GM19468 (cell line): Measurements from ENCODE around the gene WDR7.

Source experiments
- ATAC-seq: cut with Tn5 transposase; IDR thresholded peaks from one replicate; pipeline ENCODE4 v1.9.1; 2021; ENCODE audit warnings: mild to moderate bottlenecking, moderate library complexity, moderate number of reproducible peaks; ENCODE audit not compliant: unreplicated experiment; ENCODE audit errors: extremely low read depth

The WDR7 gene

DNA sequence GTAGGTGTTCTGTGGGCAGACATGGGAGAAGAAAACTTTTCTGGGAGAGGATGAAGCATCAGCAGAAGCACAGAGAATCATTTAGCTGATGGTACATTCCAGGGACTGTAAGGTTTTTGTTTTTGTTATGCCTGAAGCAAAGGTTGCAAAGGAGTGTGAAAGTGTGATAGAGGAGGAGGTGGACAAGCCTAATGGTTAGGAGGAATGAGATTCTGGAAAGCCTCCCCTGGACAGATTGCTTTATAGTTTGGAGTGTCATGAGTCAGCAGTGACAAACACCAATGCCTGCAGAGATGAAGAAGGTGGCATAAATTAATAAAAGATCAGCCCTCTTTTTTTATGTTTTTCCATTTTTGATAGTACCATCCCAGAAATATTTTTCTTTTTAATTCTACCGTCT is 324.1 kb downstream of the WDR7 start:
- no peak for ATAC-seq

DNA sequence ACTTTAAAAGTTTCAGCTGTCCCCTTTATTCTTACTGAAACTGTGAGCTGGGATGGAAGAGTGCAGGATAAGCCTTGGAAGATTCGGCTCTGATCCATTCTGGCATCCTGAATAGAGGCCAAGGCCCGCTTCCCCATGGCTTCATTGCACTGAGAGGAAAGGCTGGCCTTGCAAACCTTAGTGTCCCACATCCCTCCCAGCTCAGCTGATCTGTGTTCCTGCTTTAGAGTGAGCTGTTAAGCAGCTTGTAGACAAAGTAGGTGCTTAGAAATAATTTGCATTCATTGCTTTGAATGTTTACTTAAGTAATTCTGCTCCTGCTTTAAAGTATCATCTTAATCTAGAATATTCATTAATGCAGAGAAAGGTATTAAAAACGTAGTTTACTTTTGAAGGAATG is 326.1 kb downstream of the WDR7 start:
- no peak for ATAC-seq

DNA sequence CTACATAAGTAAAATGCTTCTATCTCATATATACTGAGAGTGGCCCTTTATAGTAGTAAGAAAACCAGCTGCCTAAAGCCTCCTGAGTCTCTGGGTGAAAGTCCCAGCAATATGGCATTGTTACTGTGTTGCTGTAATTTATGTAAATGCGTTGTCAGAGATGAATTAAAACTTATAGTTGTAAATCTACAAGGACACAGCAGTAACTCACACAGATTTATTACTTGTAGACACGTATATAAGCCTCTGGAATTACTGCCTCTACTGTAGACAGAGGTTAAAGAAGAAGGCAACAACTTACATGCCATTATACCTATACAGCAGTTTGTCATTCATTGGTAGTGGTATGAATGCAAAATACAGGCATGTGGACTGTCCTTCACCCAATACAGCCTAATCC is 326.6 kb downstream of the WDR7 start:
- ATAC-seq, result no peak

DNA sequence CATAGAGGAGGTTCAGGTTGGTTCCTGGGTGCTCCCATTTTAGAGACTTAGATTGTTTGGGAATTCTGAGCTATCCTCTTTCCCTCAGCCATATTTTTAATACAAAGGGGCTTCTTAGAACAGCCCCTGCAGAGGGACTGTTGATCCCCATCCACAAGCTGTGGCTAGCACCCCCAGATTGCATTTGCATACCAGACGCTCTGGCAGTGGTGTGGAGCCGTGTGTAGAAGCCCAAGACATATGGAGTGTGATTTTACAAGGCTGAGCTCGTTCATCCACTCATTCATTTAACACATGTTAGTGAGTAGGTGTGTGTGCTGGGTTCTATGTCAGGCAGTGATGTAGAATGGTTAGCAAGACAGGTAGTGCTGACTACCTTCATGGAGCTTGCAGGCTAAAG is 329.0 kb downstream of the WDR7 start:
- ATAC-seq, result no peak

DNA sequence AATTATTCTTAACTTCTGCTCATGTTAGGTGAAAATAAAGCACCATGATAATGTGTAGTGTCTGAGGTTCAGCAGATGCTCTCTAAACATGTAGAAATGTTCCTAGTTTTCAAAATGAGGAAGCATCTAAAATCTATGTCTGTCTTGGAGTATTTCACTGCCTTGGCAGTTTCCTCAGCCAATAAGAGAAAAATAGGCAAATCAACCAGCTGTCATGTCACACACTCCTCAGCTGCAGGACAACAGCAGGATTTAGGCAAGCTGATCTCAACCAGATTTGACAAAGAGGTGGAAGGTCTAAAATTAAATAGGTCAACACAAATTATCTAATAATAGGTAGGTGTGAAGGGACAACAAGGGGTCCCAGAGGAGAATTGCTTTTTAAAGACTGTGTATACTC is 331.6 kb downstream of the WDR7 start:
- no peak for ATAC-seq

DNA sequence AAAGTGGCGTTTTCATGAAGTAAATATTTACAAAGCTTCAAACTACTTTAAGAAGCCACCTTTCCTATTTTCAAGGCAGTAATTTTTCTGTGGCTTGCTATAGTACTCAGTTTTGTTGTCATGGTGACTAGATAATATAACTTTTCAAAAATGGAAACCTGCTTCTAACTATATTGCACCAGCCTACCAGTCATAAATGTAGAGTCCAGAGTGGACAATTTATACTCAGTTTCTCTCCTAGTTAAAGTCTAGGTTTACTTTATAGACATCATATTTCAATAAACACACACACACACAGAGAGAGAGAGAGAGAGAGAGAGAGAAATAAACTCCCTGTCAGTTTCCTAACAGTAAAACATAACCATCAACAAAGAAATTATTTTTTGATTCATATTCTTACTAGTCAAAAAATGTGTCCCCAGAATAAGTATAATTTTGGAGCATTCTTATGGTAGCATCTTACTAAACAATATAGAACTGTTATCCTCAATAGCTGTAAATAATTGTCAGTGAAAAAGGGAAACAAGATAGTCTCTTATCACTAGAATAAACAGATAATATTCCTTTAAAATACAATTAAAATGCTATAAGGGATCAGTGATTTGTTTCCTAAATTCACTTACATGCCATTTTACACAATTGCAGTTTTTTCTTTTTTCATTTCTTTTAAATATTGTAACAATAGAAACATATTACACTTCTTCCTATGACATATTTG is 332.3 kb downstream of the WDR7 start:
- no peak for ATAC-seq

DNA sequence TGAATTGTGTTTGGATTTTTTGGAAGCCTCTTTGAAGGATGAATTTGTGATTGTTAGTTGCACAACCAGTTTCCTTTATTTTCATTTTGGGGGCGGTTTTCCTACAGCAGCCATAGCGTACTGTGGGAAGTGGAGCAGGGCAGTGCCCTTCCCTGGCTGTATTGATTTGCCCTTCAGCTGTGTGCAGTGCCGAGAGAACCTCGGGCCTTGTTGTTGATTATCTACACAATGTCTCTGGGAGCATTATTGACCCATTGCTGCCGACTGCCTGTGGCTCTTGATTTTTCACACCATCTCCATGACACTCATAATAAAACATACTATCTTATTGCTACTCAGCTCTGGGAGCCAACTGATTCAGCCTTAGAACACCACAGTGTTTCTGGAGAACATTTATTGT is 333.6 kb downstream of the WDR7 start:
- ATAC-seq, result no peak

DNA sequence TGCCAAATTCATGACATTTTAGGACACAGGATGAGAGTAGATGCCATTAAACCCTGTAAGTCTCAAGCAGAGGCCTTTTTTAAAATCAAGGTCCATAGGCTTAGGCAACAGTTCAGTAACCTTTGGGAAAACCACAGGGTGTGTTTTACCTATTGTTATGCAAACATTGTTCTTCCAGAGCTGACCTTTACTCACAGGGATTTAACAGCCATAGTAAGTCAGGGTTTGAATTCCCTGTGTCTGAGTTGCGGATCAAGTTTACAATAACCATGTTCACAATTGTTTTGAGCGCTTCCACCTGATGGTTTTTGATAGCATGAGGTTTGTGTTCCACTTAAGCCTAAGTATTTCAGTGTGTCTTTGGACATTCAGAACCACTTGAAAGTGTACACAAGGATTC is 335.7 kb downstream of the WDR7 start:
- ATAC-seq, result no peak

DNA sequence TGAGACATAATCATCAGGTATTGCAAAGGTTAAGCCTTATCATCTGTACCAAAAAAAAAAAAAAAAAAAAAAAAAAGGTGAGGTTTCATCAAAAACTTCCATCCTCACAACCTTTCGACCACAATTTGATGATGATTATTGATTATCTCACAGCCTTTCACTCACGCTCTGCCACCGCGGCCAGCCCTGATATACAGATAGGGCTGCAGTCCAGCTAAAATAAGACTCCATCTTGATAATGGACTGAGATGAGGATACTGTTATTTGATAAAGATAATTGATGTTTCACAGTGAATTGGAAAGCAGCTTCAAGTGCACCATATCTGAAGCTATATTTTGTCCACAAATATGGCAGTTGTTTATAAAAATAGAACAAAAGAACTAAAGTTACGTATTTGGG is 336.1 kb downstream of the WDR7 start:
- ATAC-seq, result no peak

DNA sequence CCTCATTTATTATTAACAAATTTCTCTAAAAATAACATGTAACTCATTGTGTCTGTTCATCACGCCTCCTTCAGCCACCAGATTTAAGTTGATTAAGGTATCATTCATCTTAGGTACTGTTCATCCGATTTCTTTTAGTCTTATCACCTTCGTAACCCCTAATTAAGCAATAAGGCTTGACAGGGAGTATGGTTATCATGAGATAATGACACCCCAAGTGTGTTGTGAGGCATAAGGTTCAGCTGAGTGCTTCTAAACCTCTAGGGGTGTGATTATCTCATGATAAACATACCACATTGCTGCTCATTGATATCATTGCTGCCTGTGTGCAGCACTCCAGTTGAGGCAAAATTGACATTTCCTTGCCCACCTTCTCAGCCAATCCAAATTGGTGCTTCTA is 336.9 kb downstream of the WDR7 start:
- no peak for ATAC-seq

DNA sequence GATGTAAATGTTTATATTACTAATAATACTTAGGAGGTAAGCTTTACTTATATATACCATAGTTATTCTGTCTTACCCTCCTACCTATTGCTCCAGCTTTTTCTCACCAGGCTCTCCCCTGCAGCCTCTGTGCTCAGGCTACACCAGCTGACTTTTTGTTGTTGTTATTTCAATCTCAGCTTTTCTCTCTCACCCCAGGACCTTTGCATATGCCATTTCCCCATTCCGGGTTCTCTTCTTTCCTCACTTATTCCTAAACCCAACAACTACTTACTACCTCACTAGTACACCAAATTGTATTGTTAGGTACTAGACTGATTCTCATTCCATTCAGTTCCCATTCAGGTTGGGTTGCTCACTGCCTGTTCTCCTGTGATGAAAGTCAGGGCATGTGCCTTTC is 339.5 kb downstream of the WDR7 start:
- ATAC-seq, result no peak

DNA sequence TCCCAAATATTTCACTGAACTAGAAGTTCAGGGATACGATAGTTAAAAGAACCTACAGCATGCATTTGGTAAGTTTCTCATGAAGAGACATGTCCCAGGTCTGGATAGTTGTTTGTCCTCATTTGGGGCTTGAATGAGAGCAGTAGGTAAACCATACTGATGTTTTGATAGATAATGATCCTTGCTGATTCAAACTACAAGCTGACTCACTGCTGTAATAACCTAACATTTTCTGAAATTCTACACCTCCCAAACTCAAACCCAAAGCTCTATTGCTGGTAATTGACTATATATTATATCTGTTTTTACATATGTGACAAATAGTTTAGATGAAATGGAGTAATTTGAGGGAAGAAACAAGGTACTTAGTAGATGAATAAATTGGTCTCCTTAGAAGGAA is 341.6 kb downstream of the WDR7 start:
- no peak for ATAC-seq

DNA sequence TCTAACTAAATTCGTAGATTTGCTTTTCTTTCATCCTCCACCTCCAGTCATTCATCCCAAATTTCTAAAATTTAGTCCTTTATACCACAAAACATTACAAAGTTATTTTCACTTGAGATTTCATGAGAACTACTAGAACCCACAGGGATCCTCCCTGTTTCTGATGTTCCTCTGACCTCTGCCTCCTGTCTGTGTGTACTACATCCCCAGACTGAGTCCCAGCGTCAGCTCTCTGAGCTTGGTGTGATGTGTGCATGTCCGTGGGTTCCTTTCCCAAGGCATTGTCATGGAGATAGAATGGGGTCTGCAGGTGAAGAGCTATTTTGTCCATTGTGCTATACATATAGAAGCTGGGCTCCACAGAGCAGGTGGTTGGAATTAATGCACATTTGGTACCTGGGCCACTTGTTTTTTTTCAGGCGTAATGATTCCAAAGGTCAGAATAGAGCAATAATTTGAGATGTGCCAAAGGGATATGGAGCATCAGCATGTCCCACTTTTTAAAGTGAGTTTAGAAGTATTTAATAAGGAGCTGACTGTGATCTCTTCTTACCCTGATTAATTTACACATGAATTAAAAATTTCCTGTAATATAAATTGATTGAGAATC is 344.5 kb downstream of the WDR7 start:
- no peak for ATAC-seq

DNA sequence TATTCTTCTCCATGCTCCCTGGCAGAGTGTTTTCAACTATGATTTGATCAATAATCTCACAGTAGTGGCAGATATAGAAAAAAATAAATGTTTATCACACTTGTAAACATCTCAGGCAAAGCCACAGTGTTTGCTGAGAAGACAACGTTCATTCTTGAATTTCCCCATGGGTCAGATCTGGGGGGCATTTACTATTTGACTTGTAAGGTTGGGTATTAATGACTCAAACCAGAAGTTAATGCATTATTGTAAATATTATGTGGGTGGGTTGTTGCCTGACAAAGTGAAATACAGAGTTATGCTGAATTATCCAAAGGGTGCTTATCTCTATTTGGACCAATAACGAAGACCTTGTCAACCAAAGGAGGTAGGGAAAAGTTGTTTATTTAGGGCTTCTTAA is 346.0 kb downstream of the WDR7 start:
- no peak for ATAC-seq

DNA sequence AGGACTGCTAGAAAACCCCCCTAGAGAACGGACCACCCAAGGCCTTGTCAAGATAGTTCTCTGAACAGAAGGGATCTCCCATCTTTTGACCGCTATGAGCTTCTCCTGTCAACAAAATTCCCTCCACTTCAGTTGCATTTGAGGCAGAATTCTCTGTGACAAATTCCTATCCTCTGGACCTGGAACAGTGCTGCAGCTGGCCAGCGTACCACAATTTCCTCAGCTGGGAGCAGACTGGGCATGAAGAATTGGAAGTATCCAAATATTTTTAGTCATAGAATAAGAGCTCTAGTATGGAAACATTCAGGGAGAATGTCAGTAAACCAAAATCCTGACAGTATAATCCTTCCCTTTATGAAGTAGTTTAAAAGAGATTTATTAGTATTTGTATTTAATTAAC is 348.7 kb downstream of the WDR7 start:
- no peak for ATAC-seq

DNA sequence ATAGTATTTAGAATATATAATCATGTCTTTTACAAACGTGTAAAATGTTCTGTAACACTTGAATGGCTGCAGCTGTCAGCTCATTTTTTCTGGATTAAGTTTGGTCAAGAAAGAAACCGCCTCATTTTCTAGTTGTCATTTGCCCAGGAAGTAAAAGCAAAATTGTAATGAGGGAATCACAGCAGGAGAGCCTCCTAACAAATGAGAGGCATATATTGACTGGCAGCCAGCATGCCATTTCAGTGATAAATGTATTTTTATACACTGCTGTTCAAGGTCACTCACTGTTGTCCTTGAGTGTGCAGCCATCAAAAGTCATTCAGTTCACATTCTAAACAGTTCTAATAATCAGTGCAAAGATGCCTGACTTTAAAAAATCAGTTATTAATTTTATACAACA is 351.5 kb downstream of the WDR7 start:
- ATAC-seq, result no peak

DNA sequence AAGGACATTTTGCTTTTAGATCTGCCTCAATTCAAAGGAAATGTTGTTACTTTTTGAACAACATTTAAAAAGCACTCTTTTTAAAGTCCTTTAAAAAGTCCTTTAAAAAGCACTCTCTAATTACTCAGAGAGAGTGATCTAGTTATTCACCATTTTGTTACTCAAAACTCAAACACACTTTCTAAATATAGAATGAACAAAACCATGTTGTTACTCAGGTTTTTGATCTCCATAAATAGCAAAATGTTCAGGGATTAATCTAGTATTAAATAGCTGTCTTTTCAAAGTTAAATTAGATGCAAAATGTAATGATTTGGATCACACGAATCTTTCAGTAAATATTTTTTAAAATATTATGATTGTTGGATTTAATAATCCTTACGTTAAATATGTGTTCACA is 352.2 kb downstream of the WDR7 start:
- no peak for ATAC-seq

DNA sequence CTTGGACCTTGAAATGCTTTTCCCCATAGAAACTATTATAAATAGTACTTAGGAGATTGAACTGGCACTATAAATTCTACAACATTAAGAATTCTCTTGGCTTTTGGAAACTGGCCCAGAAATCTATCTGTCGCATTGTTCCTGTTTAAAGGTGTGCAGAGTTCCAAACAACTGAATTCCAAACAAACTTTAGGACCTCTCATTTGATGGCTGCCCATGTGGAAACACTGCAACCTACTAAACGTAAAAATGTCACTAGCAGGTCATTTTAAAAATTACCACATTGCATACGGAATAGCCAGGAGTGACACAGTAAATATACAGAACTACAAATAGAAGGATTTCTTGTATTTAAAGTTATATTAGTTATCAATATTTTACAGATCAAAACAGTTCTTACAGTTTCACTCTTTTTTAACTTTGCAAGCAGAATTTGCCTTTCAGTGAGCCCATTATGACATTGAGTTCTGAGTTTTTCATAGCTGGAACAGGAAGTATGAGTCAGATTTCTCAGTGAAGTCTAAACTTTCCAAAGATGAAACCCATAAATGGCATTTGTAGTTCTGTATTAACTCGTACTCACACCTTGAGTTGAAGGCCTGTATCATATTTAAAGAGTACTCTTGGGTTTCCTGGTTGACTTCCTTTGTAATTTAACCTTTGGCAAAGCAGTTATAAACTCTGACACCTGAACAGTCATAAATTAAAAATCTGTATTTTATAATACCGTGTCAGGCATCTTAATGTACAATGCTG is 353.4 kb downstream of the WDR7 start:
- ATAC-seq, result peak; percentile 95

DNA sequence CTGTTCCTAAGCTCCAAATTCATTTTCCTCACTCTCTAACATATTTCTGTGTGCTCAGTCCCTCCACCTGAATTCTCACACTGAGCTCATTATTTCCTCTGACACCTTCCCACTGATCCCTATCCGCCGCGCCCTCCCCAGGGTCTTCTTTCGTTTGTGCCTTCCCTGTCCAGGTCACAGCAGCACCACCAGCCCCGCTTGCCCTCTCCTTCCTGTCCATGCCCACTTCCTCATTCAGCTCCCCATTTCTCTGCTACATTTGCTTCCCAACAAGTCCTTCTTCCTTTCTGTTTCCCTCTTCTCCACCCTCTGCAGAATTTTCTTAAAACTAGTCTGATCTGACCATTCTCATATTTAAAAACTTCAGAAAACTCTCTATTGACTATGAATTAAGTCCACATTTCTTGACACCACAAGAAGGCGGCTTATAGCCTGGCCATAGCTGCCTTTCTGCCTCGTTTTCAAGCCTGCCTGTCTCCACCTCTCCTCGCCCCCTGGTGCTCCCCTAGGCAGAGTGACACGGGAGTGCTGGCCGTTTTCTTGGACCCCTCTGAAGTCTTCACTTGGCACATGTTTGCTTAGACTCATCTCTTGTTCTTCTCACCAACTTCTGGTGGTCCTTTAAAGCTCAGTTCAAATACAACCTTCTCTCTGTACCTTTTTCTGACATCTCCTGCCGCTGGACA is 357.0 kb downstream of the WDR7 start:
- ATAC-seq, result no peak

DNA sequence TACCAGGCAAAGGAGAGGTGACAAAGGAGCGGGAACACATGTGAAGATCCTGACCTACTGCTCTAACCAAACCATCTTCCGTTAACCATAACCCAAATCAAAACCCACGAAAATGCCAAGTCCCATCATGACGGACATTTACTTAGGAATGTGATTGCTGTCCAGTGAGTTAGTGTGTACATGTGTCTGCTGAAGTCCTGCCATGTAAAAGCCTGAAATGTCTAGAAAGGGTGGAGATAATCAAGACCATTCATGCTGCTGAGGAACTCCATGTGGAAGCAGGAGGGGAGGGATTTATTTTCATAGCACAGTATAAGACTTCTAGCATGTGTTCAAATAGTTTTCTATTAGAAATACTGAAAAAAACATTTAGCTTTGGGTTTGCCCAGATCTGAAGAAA is 358.7 kb downstream of the WDR7 start:
- no peak for ATAC-seq

DNA sequence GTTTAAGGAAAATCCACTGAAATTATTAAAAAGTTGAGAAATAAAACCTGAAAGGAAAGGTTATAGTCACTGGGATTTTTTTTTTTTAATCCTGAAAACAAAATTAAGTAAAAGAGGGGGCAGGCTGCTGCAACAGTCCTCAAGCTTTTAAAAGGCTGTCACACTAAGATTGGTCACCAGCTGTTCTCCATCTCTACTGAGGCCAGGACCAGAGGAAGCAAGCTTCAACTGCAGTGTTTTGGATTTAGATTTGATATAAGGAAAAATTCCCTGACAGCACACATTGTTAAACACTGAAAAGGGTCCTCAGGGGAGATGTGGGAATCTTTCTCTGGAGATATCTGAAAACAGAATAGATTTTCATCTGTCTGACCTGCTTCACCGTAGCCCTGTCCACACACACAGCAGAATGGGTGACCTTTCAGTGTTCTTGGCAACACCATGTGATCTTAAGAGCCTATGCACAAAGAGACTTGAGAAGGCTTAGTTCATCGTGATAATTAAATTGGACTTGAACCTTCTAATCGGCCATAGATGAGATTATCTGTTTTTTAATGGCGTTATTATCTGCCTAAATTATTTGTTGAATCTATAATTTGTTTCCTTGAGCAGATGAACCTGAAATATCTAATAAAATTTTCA is 363.7 kb downstream of the WDR7 start:
- no peak for ATAC-seq
